HEK293 (cell line): Measurements from ENCODE around the gene RANBP1.

ENCODE experiments used
- BCL11A ChIP-seq: fragments of 450-650 bp; formaldehyde crosslinking; IDR thresholded peaks from 2 replicates; pipeline ENCODE4 v1.5.1; 2016; ENCODE audit warnings: low read depth, missing biosample characterization, missing genetic modification characterization
- CTCF ChIP-seq: fragments of 450-650 bp; formaldehyde crosslinking; IDR thresholded peaks from 2 replicates; pipeline ENCODE4 v1.5.1; 2016; ENCODE audit warnings: missing biosample characterization, missing genetic modification characterization
- KLF16 ChIP-seq: fragments of 450-650 bp; formaldehyde crosslinking; IDR thresholded peaks from 2 replicates; pipeline ENCODE4 v1.5.1; 2017; ENCODE audit warnings: missing biosample characterization, missing genetic modification characterization
- PRDM10 ChIP-seq: fragments of 450-650 bp; formaldehyde crosslinking; IDR thresholded peaks from 2 replicates; pipeline ENCODE4 v1.5.1; 2016; ENCODE audit warnings: missing biosample characterization, missing genetic modification characterization
- YY2 ChIP-seq: fragments of 450-650 bp; formaldehyde crosslinking; IDR thresholded peaks from 2 replicates; pipeline ENCODE4 v1.5.1; 2016; ENCODE audit warnings: missing biosample characterization, missing genetic modification characterization

GRCh38 chr22:20141186-20142077, 25.5 kb downstream of the RANBP1 start:
- no peak for TF ChIP-seq BCL11A (tag by site-specific recombination)
- TF ChIP-seq CTCF (tag by site-specific recombination): no peak
- TF ChIP-seq YY2 (tag by site-specific recombination): no peak
- TF ChIP-seq PRDM10 (tag by site-specific recombination): no peak
- no peak for TF ChIP-seq KLF16 (tag by site-specific recombination)
